H9 (cell line): ENCODE results near the gene IQGAP2. TPM values are rescaled to one million over a fixed set of nuclear protein-coding genes. Genes with fewer than 3 reads are reported as not detected.

Experiments
- DNase-seq: peaks from one replicate; pipeline ENCODE4 v3.0.0-alpha.2; 2017
- H2AFZ ChIP-seq: one replicate; pipeline ENCODE4 v1.6.1; 2013; ENCODE audit warnings: mild to moderate bottlenecking, low read length, control low read depth, moderate library complexity
- H2AK5ac ChIP-seq: 2 replicates; pipeline ENCODE4 v1.6.1; 2013; ENCODE audit warnings: low read length, control low read depth, mixed read lengths; ENCODE audit not compliant: insufficient read length
- H2BK120ac ChIP-seq: one replicate; pipeline ENCODE4 v1.6.1; 2013; ENCODE audit warnings: low read depth, mild to moderate bottlenecking, low read length, control low read depth, inconsistent platforms; ENCODE audit not compliant: poor library complexity, severe bottlenecking
- H2BK12ac ChIP-seq: 2 replicates; pipeline ENCODE4 v1.6.1; 2013; ENCODE audit warnings: low read length, control low read depth, mixed read lengths, low read depth; ENCODE audit not compliant: insufficient read length
- H2BK15ac ChIP-seq: 2 replicates; pipeline ENCODE4 v1.6.1; 2013; ENCODE audit warnings: low read depth, low read length, control low read depth
- H2BK20ac ChIP-seq: one replicate; pipeline ENCODE4 v1.6.1; 2013; ENCODE audit warnings: low read depth, mild to moderate bottlenecking, low read length, control low read depth, inconsistent platforms; ENCODE audit not compliant: poor library complexity, severe bottlenecking
- H2BK5ac ChIP-seq: 2 replicates; pipeline ENCODE4 v1.6.1; 2013; ENCODE audit warnings: low read length, control low read depth, mixed read lengths; ENCODE audit not compliant: insufficient read length
- H3K14ac ChIP-seq: 2 replicates; pipeline ENCODE4 v1.6.1; 2013; ENCODE audit warnings: low read length, control low read depth; ENCODE audit not compliant: insufficient read depth
- H3K18ac ChIP-seq: 2 replicates; pipeline ENCODE4 v1.6.1; 2013; ENCODE audit warnings: low read depth, mild to moderate bottlenecking, mixed read lengths, low read length, control low read depth; ENCODE audit not compliant: insufficient read length
- H3K23ac ChIP-seq: 2 replicates; pipeline ENCODE4 v1.6.1; 2013; ENCODE audit warnings: low read length, control low read depth, mixed read lengths, low read depth; ENCODE audit not compliant: insufficient read length
- H3K23me2 ChIP-seq: 2 replicates; pipeline ENCODE4 v1.6.1; 2013; ENCODE audit warnings: low read depth, mild to moderate bottlenecking, mixed read lengths, low read length, control low read depth; ENCODE audit not compliant: insufficient read length, poor library complexity, severe bottlenecking
- H3K27ac ChIP-seq: 2 replicates; pipeline ENCODE4 v1.5.1; 2013; ENCODE audit warnings: low read length, control low read depth, mixed read lengths, low read depth; ENCODE audit not compliant: insufficient read length
- H3K27me3 ChIP-seq: 2 replicates; pipeline ENCODE4 v1.6.1; 2013; ENCODE audit warnings: low read length, control low read depth, inconsistent platforms; ENCODE audit not compliant: insufficient read depth
- H3K4ac ChIP-seq: 2 replicates; pipeline ENCODE4 v1.6.1; 2013; ENCODE audit warnings: low read depth, mild to moderate bottlenecking, control low read depth, inconsistent platforms, low read length, moderate library complexity
- H3K4me1 ChIP-seq: 2 replicates; pipeline ENCODE4 v1.6.1; 2013; ENCODE audit warnings: low read length, control low read depth, inconsistent platforms; ENCODE audit not compliant: insufficient read depth
- H3K4me2 ChIP-seq: 2 replicates; pipeline ENCODE4 v1.6.1; 2013; ENCODE audit warnings: low read length, control low read depth, mixed read lengths; ENCODE audit not compliant: insufficient read length, insufficient read depth
- H3K56ac ChIP-seq: 2 replicates; pipeline ENCODE4 v1.6.1; 2013; ENCODE audit warnings: low read depth, mild to moderate bottlenecking, mixed read lengths, low read length, control low read depth; ENCODE audit not compliant: insufficient read length
- H3K79me1 ChIP-seq: 2 replicates; pipeline ENCODE4 v1.6.1; 2013; ENCODE audit warnings: low read depth, mild to moderate bottlenecking, moderate library complexity, low read length, control low read depth, inconsistent platforms; ENCODE audit not compliant: insufficient read depth, poor library complexity, severe bottlenecking
- H3K79me2 ChIP-seq: 2 replicates; pipeline ENCODE4 v1.6.1; 2013; ENCODE audit warnings: low read length, control low read depth, inconsistent platforms; ENCODE audit not compliant: insufficient read depth
- H3K9ac ChIP-seq: 2 replicates; pipeline ENCODE4 v1.6.1; 2013; ENCODE audit warnings: low read length, control low read depth, mixed read lengths; ENCODE audit not compliant: insufficient read length; ENCODE audit errors: extremely low read depth
- H3K9me3 ChIP-seq: one replicate; pipeline ENCODE4 v1.6.1; 2013; ENCODE audit warnings: low read depth, low read length, inconsistent platforms; ENCODE audit not compliant: control insufficient read depth
- H3T11ph ChIP-seq: one replicate; pipeline ENCODE4 v1.6.1; 2013; ENCODE audit warnings: mild to moderate bottlenecking, low read length, control low read depth, inconsistent platforms
- H4K20me1 ChIP-seq: one replicate; pipeline ENCODE4 v1.6.1; 2013; ENCODE audit not compliant: control insufficient read depth, insufficient read length, insufficient read depth
- H4K5ac ChIP-seq: 2 replicates; pipeline ENCODE4 v1.6.1; 2013; ENCODE audit warnings: low read depth, mild to moderate bottlenecking, mixed read lengths, low read length, control low read depth; ENCODE audit not compliant: insufficient read length
- H4K8ac ChIP-seq: replicated peaks from 2 replicates; pipeline ENCODE4 v1.6.1; 2013; ENCODE audit warnings: low read length, control low read depth, mixed read lengths, low read depth; ENCODE audit not compliant: insufficient read length
- H4K91ac ChIP-seq: 2 replicates; pipeline ENCODE4 v1.6.1; 2013; ENCODE audit warnings: low read depth, mild to moderate bottlenecking, moderate library complexity, mixed read lengths, low read length, control low read depth; ENCODE audit not compliant: insufficient read length
- H3K27ac Mint-ChIP-seq, 3 experiments: 2 replicates in 2 of 3; 3 replicates in 1 of 3; pipeline ENCODE4 v1.8.0; 2020 to 2021; ENCODE audit warnings: mixed read lengths in 3 of 3, mild to moderate bottlenecking in 1 of 3, moderate library complexity in 1 of 3
- H3K27me3 Mint-ChIP-seq: 2 replicates; pipeline ENCODE4 v1.8.0; 2021; ENCODE audit warnings: low read depth, mild to moderate bottlenecking, moderate library complexity, mixed read lengths
- H3K36me3 Mint-ChIP-seq, 3 experiments: 2 replicates in 2 of 3; 3 replicates in 1 of 3; pipeline ENCODE4 v1.8.0; 2020 to 2021; ENCODE audit warnings: low read depth in 3 of 3, mixed read lengths in 3 of 3; ENCODE audit not compliant: insufficient read depth in 1 of 3
- H3K4me1 Mint-ChIP-seq, 2 experiments: 2 replicates each; pipeline ENCODE4 v1.8.0; 2020; ENCODE audit warnings: mixed read lengths in 2 of 2
- H3K4me3 Mint-ChIP-seq, 2 experiments: 2 replicates in 1 of 2; 3 replicates in 1 of 2; pipeline ENCODE4 v1.8.0; 2020 to 2021; ENCODE audit warnings: mild to moderate bottlenecking in 2 of 2, mixed read lengths in 2 of 2, moderate library complexity in 1 of 2
- H3K9me3 Mint-ChIP-seq, 2 experiments: 2 replicates in 1 of 2; 3 replicates in 1 of 2; pipeline ENCODE4 v1.8.0; 2020; ENCODE audit warnings: mild to moderate bottlenecking in 2 of 2, mixed read lengths in 2 of 2, moderate library complexity in 1 of 2
- WGBS: extraction: QIAGEN DNeasy Blood & Tissue Kit; methylation state at CpG from one replicate; pipeline ENCODE4 v1.1.7; 2013; ENCODE audit warnings: missing lambda C conversion rate, low lambda C conversion rate, mixed read lengths; ENCODE audit not compliant: insufficient read length; ENCODE audit errors: extremely low coverage; 5-methylcytosine and 5-hydroxymethylcytosine counted together
- total RNA-seq: library from RNA; stranded (reverse); gene quantifications from 2 replicates; pipeline ENCODE4 v1.2.1, GENCODE V29; 2021
- TF ChIP-seq, protein P1 (sequence below): fragments of 200-600 bp; sonication (generic); conservative IDR thresholded peaks from 3 replicates; pipeline ENCODE4 v1.8.0; 2021; ENCODE audit warnings: antibody characterized with exemption, mild to moderate bottlenecking

Gene IQGAP2
- total RNA-seq, 1 experiment from 2014 or later: 22.5 TPM

DNA sequence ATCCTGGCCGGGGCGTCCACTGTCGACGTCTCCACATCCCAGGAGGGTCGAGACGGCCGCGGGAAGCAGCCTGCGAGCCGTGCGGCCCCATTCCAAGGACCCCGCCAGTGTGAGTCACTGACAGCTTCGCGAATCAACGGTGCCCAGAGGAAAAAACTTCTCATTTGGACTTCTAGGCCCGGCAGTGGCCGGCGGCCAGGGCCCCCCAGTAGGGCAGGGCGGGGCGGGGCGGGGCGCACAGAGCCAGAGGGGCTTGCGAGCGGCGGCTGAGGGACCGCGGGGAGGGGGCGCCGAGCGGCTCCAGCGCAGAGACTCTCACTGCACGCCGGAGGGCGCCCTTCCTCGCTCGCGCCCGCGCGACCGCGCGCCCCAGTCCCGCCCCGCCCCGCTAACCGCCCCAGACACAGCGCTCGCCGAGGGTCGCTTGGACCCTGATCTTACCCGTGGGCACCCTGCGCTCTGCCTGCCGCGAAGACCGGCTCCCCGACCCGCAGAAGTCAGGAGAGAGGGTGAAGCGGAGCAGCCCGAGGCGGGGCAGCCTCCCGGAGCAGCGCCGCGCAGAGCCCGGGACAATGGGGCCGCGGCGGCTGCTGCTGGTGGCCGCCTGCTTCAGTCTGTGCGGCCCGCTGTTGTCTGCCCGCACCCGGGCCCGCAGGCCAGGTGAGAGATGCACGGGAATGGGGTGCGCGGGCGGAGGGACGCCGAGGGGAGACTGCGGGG, 312.8 kb downstream of the IQGAP2 start, which contains the start of gene F2R:
TSS of gene F2R (plus strand) at position 391 of the 720 bp plus-strand sequence. CDS start at position 573, 182 bp downstream.
- TF ChIP-seq, protein P1, sequence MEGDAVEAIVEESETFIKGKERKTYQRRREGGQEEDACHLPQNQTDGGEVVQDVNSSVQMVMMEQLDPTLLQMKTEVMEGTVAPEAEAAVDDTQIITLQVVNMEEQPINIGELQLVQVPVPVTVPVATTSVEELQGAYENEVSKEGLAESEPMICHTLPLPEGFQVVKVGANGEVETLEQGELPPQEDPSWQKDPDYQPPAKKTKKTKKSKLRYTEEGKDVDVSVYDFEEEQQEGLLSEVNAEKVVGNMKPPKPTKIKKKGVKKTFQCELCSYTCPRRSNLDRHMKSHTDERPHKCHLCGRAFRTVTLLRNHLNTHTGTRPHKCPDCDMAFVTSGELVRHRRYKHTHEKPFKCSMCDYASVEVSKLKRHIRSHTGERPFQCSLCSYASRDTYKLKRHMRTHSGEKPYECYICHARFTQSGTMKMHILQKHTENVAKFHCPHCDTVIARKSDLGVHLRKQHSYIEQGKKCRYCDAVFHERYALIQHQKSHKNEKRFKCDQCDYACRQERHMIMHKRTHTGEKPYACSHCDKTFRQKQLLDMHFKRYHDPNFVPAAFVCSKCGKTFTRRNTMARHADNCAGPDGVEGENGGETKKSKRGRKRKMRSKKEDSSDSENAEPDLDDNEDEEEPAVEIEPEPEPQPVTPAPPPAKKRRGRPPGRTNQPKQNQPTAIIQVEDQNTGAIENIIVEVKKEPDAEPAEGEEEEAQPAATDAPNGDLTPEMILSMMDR: peak; percentile 77
- Histone ChIP-seq H2BK120ac (no peak within 1 kb of the TSS), H3K27me3 (peaks cover 2% of the 10 kb centered on the region; the same call in 1 of the 2 replicates), H3K4me2 (peak within 1 kb of the TSS; percentile 80), H3T11ph (no peak within 1 kb of the TSS), H3K9ac (peak within 1 kb of the TSS; percentile 35), H4K5ac (no peak within 1 kb of the TSS), H4K91ac (no peak within 1 kb of the TSS), H3K14ac (peak within 1 kb of the TSS; percentile 62), H3K4me1 (peaks cover 4% of the 10 kb centered on the region; the same call in 1 of the 2 replicates), H3K27ac (no peak within 1 kb of the TSS), H4K8ac (no peak within 1 kb of the TSS), H3K4ac (no peak within 1 kb of the TSS), H2BK12ac (no peak within 1 kb of the TSS), H3K23ac (no peak within 1 kb of the TSS), H3K18ac (peak within 1 kb of the TSS; percentile 29), H3K56ac (no peak within 1 kb of the TSS), H3K23me2 (peaks cover 18% of the 10 kb centered on the region), H2BK20ac (no peak within 1 kb of the TSS), H2AFZ (no peak within 1 kb of the TSS), H2BK15ac (no peak within 1 kb of the TSS), H3K79me2 (no peaks in the 10 kb centered on the region; the same call in 1 of the 2 replicates), H3K79me1 (peaks cover 8% of the 10 kb centered on the region), H2AK5ac (no peak within 1 kb of the TSS), H4K20me1 (no peaks in the 10 kb centered on the region), H3K9me3 (no peaks in the 10 kb centered on the region), H2BK5ac (no peak within 1 kb of the TSS)
- DNase-seq: peak; percentile 83
- peaks cover 12 to 16% of the 10 kb centered on the region in 2 experiments for H3K4me1 Mint-ChIP-seq
- H3K4me3 Mint-ChIP-seq: peak within 1 kb of the TSS; percentile 80 to 89
- H3K9me3 Mint-ChIP-seq: no peaks in the 10 kb centered on the region; a peak in 1 of 5 replicates
- peak within 1 kb of the TSS in 2 of 3 experiments; percentile 48 to 53; a peak in 1 of 7 replicates for H3K27ac Mint-ChIP-seq
- peaks cover 30% of the 10 kb centered on the region for H3K27me3 Mint-ChIP-seq
- no CpG with 5 or more reads among the region's 82 CpGs for WGBS
- H3K36me3 Mint-ChIP-seq: peaks cover 3 to 4% (median 4%) of the 10 kb centered on the region in 3 experiments; a peak in 3 of 7 replicates
